ACC112 (cell line): ENCODE results near the gene BRK1.
"Not testable (repeated sequence)": the region's sequence is repeated elsewhere in the genome, so short reads cannot be mapped to it uniquely, and the experiment has no call there.

ENCODE experiments used
- H2AFZ ChIP-seq: fragments of 200-600 bp; sonication (generic); one replicate; pipeline ENCODE4 v1.6.0; 2017; ENCODE audit warnings: antibody characterized with exemption, low read length; ENCODE audit not compliant: unreplicated experiment
- H3K27ac ChIP-seq: fragments of 200-600 bp; sonication (generic); 2 replicates; pipeline ENCODE4 v1.5.1; 2014; ENCODE audit warnings: low read depth, mild to moderate bottlenecking, antibody characterized with exemption, low read length, moderate library complexity
- H3K27me3 ChIP-seq: fragments of 200-600 bp; sonication (generic); 2 replicates; pipeline ENCODE4 v1.6.1; 2014; ENCODE audit warnings: mild to moderate bottlenecking, antibody characterized with exemption, low read length, moderate library complexity, mixed read lengths; ENCODE audit not compliant: insufficient read depth
- H3K36me3 ChIP-seq: fragments of 200-600 bp; sonication (generic); 2 replicates; pipeline ENCODE4 v1.6.1; 2016; ENCODE audit warnings: mild to moderate bottlenecking, antibody characterized with exemption, low read length, moderate library complexity, mixed read lengths; ENCODE audit not compliant: insufficient read depth
- H3K4me1 ChIP-seq: fragments of 200-600 bp; sonication (generic); one replicate; pipeline ENCODE4 v1.6.1; 2016; ENCODE audit warnings: low read length, mixed read lengths; ENCODE audit not compliant: insufficient read depth, unreplicated experiment, control insufficient read depth
- H3K4me3 ChIP-seq: fragments of 200-600 bp; sonication (generic); 2 replicates; pipeline ENCODE4 v1.5.1; 2014; ENCODE audit warnings: mild to moderate bottlenecking, low read depth, low read length
- H3K79me2 ChIP-seq: fragments of 200-600 bp; sonication (generic); one replicate; pipeline ENCODE4 v1.6.0; 2016; ENCODE audit warnings: low read length; ENCODE audit not compliant: control insufficient read depth, unreplicated experiment, insufficient read depth

BRK1 gene

GRCh38 chr3:10142707-10143560 is 27.5 kb downstream of the BRK1 start:
- H3K79me2 ChIP-seq: peaks cover 52% of the 10 kb centered on the region
- peak overlapping the region; percentile 94 for H3K4me3 ChIP-seq
- H3K36me3 ChIP-seq: peaks cover 16% of the 10 kb centered on the region
- H3K27ac ChIP-seq: peak overlapping the region; percentile 83; the same call in 1 of the 2 replicates
- no peak overlapping the region for H2AFZ ChIP-seq
- no peaks in the 10 kb centered on the region for H3K27me3 ChIP-seq
- peaks cover 5% of the 10 kb centered on the region for H3K4me1 ChIP-seq

DNA sequence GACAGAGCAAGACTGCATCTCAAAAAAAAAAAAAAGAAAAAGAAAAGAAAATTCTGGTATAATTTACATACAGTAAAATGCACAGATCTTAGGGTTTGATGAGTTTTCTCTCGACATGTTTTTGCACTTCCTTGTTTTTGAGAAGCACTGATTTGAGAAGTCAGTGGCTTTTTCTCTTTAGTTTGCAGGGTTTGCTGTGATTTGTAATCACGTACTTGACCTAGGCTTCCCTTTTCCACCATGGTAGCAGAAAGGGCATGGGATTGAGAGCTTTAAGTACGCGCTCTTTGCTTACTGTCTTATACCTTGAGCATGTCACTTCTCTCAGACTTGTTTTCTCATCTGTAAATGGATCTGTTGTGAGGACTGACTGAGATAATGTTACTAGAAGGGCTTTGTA is 30.2 kb downstream of the BRK1 start:
- Histone ChIP-seq H3K4me3 (no peak overlapping the region), H3K79me2 (peaks cover 61% of the 10 kb centered on the region), H3K36me3 (peaks cover 30% of the 10 kb centered on the region), H3K4me1 (peaks cover 5% of the 10 kb centered on the region), H2AFZ (no peak overlapping the region), H3K27me3 (no peaks in the 10 kb centered on the region), H3K27ac (no peak overlapping the region)

DNA sequence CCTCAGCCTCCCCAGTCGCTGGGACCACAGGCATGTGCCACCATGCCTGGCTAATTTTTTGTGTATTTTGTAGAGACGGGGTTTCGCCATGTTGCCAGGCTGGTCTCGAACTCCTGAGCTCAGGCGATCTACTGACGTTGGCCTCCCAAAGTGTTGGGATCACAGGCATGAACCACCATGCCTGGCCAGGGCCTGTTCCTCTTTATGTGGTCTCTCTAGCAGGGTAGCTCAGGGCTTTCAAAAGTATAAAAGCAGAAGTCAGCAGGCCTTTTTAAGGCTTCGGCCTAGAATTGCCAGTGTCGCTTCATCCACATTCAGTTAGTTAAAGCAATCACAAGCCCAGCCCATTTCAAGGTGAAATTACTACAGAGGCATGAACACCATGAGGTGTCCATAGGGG is 33.8 kb downstream of the BRK1 start:
- Histone ChIP-seq H3K36me3 (peaks cover 35% of the 10 kb centered on the region), H3K4me1 (no peaks in the 10 kb centered on the region), H3K4me3 (no peak overlapping the region), H3K79me2 (peaks cover 42% of the 10 kb centered on the region), H3K27ac (no peak overlapping the region), H3K27me3 (no peaks in the 10 kb centered on the region), H2AFZ (no peak overlapping the region)

GRCh38 chr3:10150987-10151386 is 35.5 kb downstream of the BRK1 start:
- no peaks in the 10 kb centered on the region for H3K27me3 ChIP-seq
- no peaks in the 10 kb centered on the region for H3K4me1 ChIP-seq
- H3K4me3 ChIP-seq: no peak overlapping the region
- no peak overlapping the region for H3K27ac ChIP-seq
- peaks cover 32% of the 10 kb centered on the region for H3K36me3 ChIP-seq
- H2AFZ ChIP-seq: no peak overlapping the region
- H3K79me2 ChIP-seq: peaks cover 26% of the 10 kb centered on the region

- Histone ChIP-seq H3K36me3 (peaks cover 20% of the 10 kb centered on the region; the same call in 1 of the 2 replicates), H3K27me3 (no peaks in the 10 kb centered on the region)
These were observed 39.1 kb downstream of the BRK1 start for GRCh38 chr3:10154335-10155122.

GRCh38 chr3:10155123-10155472 is 39.6 kb downstream of the BRK1 start:
- H3K27ac ChIP-seq: no peak overlapping the region

More at GRCh38 chr3:10154335-10155122, 39.1 kb downstream of the BRK1 start:
- no peak overlapping the region for H3K4me3 ChIP-seq
- no peak overlapping the region for H3K27ac ChIP-seq
- no peak overlapping the region for H2AFZ ChIP-seq
- H3K79me2 ChIP-seq: peaks cover 3% of the 10 kb centered on the region
- H3K4me1 ChIP-seq: no peaks in the 10 kb centered on the region

GRCh38 chr3:10155658-10156057 is 40.2 kb downstream of the BRK1 start:
- H3K4me1 ChIP-seq: no peaks in the 10 kb centered on the region
- no peak overlapping the region for H3K4me3 ChIP-seq
- H3K27ac ChIP-seq: no peak overlapping the region
- no peak overlapping the region for H2AFZ ChIP-seq
- H3K79me2 ChIP-seq: no peaks in the 10 kb centered on the region
- H3K36me3 ChIP-seq: peaks cover 10% of the 10 kb centered on the region; the same call in 1 of the 2 replicates
- H3K27me3 ChIP-seq: no peaks in the 10 kb centered on the region

More at GRCh38 chr3:10155123-10155472, 39.6 kb downstream of the BRK1 start:
- peaks cover 14% of the 10 kb centered on the region; the same call in 1 of the 2 replicates for H3K36me3 ChIP-seq
- H3K4me3 ChIP-seq: no peak overlapping the region
- H3K4me1 ChIP-seq: no peaks in the 10 kb centered on the region
- no peaks in the 10 kb centered on the region for H3K79me2 ChIP-seq
- H2AFZ ChIP-seq: no peak overlapping the region
- no peaks in the 10 kb centered on the region for H3K27me3 ChIP-seq

DNA sequence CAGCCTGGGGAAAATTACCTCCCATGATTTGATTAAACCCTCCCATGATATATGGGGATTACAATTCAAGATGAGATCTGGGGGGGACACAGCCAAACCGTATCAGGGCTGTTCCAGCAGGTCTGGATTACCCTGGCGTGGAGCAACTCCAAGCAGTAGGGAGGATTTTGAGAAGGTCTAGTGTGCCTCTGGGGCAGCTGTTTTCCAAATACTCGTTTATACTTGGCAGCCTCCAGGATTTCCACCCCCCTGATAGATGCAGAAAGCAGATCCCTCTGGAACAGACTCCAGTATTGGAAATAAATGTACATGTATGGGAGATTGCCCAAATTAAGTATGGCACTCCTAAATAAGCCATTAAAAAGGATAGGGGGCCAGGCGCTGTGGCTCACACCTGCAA is 41.6 kb downstream of the BRK1 start:
- Histone ChIP-seq H3K4me3 (no peak overlapping the region), H2AFZ (no peak overlapping the region), H3K27ac (no peak overlapping the region), H3K79me2 (no peaks in the 10 kb centered on the region), H3K27me3 (no peaks in the 10 kb centered on the region), H3K4me1 (no peaks in the 10 kb centered on the region), H3K36me3 (no peaks in the 10 kb centered on the region)

DNA sequence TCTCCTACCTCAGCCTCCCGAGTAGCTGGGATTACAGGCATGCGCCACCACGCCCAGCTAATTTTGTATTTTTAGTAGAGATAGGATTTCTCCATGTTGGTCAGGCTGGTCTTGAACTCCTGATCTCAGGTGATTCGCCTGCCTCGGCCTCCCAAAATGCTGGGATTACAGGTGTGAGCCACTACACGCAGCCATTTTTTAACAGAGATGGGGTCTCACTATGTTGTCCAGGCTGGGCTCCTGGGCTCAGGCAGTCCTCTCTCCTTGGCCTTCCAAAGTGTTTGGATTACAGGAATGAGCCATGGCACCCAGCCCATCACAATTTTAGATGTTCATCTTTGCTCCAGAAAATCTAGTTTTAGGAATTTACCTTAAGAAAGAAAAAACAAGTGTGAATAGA is 43.1 kb downstream of the BRK1 start:
- H3K27ac ChIP-seq, H3K36me3 ChIP-seq, H3K27me3 ChIP-seq, H2AFZ ChIP-seq, H3K4me3 ChIP-seq, H3K4me1 ChIP-seq, H3K79me2 ChIP-seq: not testable (repeated sequence)

GRCh38 chr3:10160346-10160745 is 44.9 kb downstream of the BRK1 start:
- no peak overlapping the region for H2AFZ ChIP-seq
- H3K27me3 ChIP-seq: no peaks in the 10 kb centered on the region
- peaks cover 5% of the 10 kb centered on the region for H3K79me2 ChIP-seq
- H3K4me1 ChIP-seq: no peaks in the 10 kb centered on the region
- H3K36me3 ChIP-seq: no peaks in the 10 kb centered on the region
- no peak overlapping the region for H3K4me3 ChIP-seq
- H3K27ac ChIP-seq: no peak overlapping the region
